GM23248 (cell line): ENCODE data around the gene PRDM1. TPM values are rescaled to one million over a fixed set of nuclear protein-coding genes. Genes with fewer than 3 reads are reported as not detected.

Experiments used
- DNase-seq: peaks from one replicate; pipeline ENCODE4 v3.0.0-alpha.2; 2015
- H2AFZ ChIP-seq: fragments of 200-600 bp; sonication (generic); 2 replicates; pipeline ENCODE4 v1.6.1; 2016; ENCODE audit warnings: antibody characterized with exemption
- H3F3A ChIP-seq: fragments of 200-600 bp; sonication (generic); 2 replicates; pipeline ENCODE4 v1.6.1; 2016; ENCODE audit warnings: mild to moderate bottlenecking, antibody characterized with exemption, mixed run types; ENCODE audit not compliant: insufficient read depth
- H3K27ac ChIP-seq: fragments of 200-600 bp; sonication (generic); 2 replicates; pipeline ENCODE4 v1.5.1; 2016; ENCODE audit warnings: mild to moderate bottlenecking
- H3K27me3 ChIP-seq: fragments of 200-600 bp; sonication (generic); replicated peaks from 2 replicates; pipeline ENCODE4 v1.6.1; 2016; ENCODE audit warnings: mild to moderate bottlenecking; ENCODE audit not compliant: insufficient read depth
- H3K36me3 ChIP-seq: fragments of 200-600 bp; sonication (generic); 2 replicates; pipeline ENCODE4 v1.6.1; 2016; ENCODE audit warnings: low read depth, mild to moderate bottlenecking
- H3K4me1 ChIP-seq: fragments of 200-600 bp; sonication (generic); 2 replicates; pipeline ENCODE4 v1.6.1; 2016; ENCODE audit warnings: mild to moderate bottlenecking; ENCODE audit not compliant: insufficient read depth
- H3K4me2 ChIP-seq: fragments of 200-600 bp; sonication (generic); one replicate; pipeline ENCODE4 v1.6.1; 2016; ENCODE audit warnings: mild to moderate bottlenecking; ENCODE audit not compliant: unreplicated experiment
- H3K4me3 ChIP-seq: fragments of 200-600 bp; sonication (generic); 2 replicates; pipeline ENCODE4 v1.5.1; 2016; ENCODE audit warnings: mild to moderate bottlenecking
- H3K79me2 ChIP-seq: fragments of 200-600 bp; sonication (generic); 2 replicates; pipeline ENCODE4 v1.6.1; 2016; ENCODE audit warnings: mild to moderate bottlenecking; ENCODE audit not compliant: insufficient read depth
- H3K9ac ChIP-seq: fragments of 200-600 bp; sonication (generic); 2 replicates; pipeline ENCODE4 v1.6.1; 2016; ENCODE audit warnings: mild to moderate bottlenecking
- H3K9me2 ChIP-seq: fragments of 200-600 bp; sonication (generic); 2 replicates; pipeline ENCODE4 v1.6.1; 2016; ENCODE audit warnings: mixed run types, mild to moderate bottlenecking, moderate library complexity; ENCODE audit not compliant: insufficient read depth
- H3K9me3 ChIP-seq: fragments of 200-600 bp; sonication (generic); one replicate; pipeline ENCODE4 v1.6.1; 2017; ENCODE audit warnings: low read depth
- H4K20me1 ChIP-seq: fragments of 200-600 bp; sonication (generic); 2 replicates; pipeline ENCODE4 v1.6.0; 2016; ENCODE audit not compliant: insufficient read depth
- EZH2 ChIP-seq: fragments of 200-600 bp; sonication (generic); IDR thresholded peaks from 2 replicates; pipeline ENCODE4 v1.6.1; 2018; ENCODE audit warnings: antibody characterized with exemption, mild to moderate bottlenecking; ENCODE audit not compliant: insufficient read depth, poor library complexity, severe bottlenecking
- EZH2phosphoT487 ChIP-seq: fragments of 200-600 bp; sonication (generic); IDR thresholded peaks from 2 replicates; pipeline ENCODE4 v1.6.1; 2018; ENCODE audit warnings: antibody characterized with exemption, moderate library complexity, mild to moderate bottlenecking, low read depth; ENCODE audit not compliant: insufficient read depth
- WGBS, 2 experiments: methylation state at CpG; one replicate each; pipeline ENCODE4 v1.1.6; 2015 to 2017; ENCODE audit warnings: low lambda C conversion rate in 2 of 2, low coverage in 1 of 2; ENCODE audit errors: missing lambda C conversion rate in 2 of 2; 5-methylcytosine and 5-hydroxymethylcytosine counted together
- in situ Hi-C: fragments of 300-500 bp; cut with MboI; formaldehyde crosslinking; loops from 2 replicates; pipeline ENCODE4 v1.15.0; 2020
- polyA plus RNA-seq: library from polyadenylated mRNA; unstranded; fragments of >200 nt; fragmentation: Nextera tagmentation; extraction: Ambion mirVana; gene quantifications from 2 replicates; pipeline ENCODE4 v1.2.1, GENCODE V29; 2016
- total RNA-seq: library from RNA; depleted of rRNA; stranded (reverse); fragments of >200 nt; shearing (Covaris generic); gene quantifications from 2 replicates; pipeline ENCODE4 v1.2.3, GENCODE V29; 2014

Gene PRDM1
- total and polyA plus RNA-seq, 2 experiments from 2014 or later: 2.7 to 3.9 TPM

GRCh38 chr6:106105493-106105892 lies 19.4 kb downstream of the PRDM1 start:
- no peak for TF ChIP-seq EZH2
- no peak for TF ChIP-seq EZH2phosphoT487
- Histone ChIP-seq H3K79me2 (peaks cover 25% of the 10 kb centered on the region), H3K36me3 (peaks cover 41% of the 10 kb centered on the region), H3K9ac (no peak overlapping the region), H4K20me1 (no peaks in the 10 kb centered on the region), H3K27me3 (no peaks in the 10 kb centered on the region), H2AFZ (no peak overlapping the region), H3K4me1 (no peaks in the 10 kb centered on the region), H3K9me2 (no peaks in the 10 kb centered on the region), H3K27ac (no peak overlapping the region), H3K9me3 (no peaks in the 10 kb centered on the region), H3K4me3 (no peak overlapping the region), H3F3A (peaks cover 25% of the 10 kb centered on the region; the same call in 1 of the 2 replicates), H3K4me2 (no peak overlapping the region)
- in situ Hi-C loops: no loop called here
- 97 to 98% methylated on average over 21 to 22 of the region's 22 CpGs for WGBS, 2 experiments
- DNase-seq: no peak

- Histone ChIP-seq H3K36me3 (peaks cover 32% of the 10 kb centered on the region; the same call in 1 of the 2 replicates), H3K4me1 (no peaks in the 10 kb centered on the region; the same call in 1 of the 2 replicates), H3K4me3 (no peak overlapping the region), H3K79me2 (peaks cover 15% of the 10 kb centered on the region), H3F3A (peaks cover 35% of the 10 kb centered on the region), H3K27me3 (no peaks in the 10 kb centered on the region), H3K9me2 (no peaks in the 10 kb centered on the region), H2AFZ (no peak overlapping the region), H4K20me1 (no peaks in the 10 kb centered on the region), H3K27ac (no peak overlapping the region), H3K9ac (no peak overlapping the region), H3K9me3 (no peaks in the 10 kb centered on the region), H3K4me2 (no peak overlapping the region)
- no peak for TF ChIP-seq EZH2phosphoT487
- TF ChIP-seq EZH2: no peak
- WGBS, 2 experiments: 93 to 94% methylated on average over 12 of the region's 12 CpGs
- no peak for DNase-seq
- in situ Hi-C loops: no loop called here
Measured at GRCh38 chr6:106106276-106107042, 20.3 kb downstream of the PRDM1 start.

- H2AFZ ChIP-seq: no peak overlapping the region
- H3K9me2 ChIP-seq: no peaks in the 10 kb centered on the region
- no peaks in the 10 kb centered on the region for H3K27me3 ChIP-seq
- H4K20me1 ChIP-seq: no peaks in the 10 kb centered on the region
- in situ Hi-C loops: no loop called here
- TF ChIP-seq EZH2 (no peak), EZH2phosphoT487 (no peak)
- peaks cover 31% of the 10 kb centered on the region; the same call in 1 of the 2 replicates for H3K36me3 ChIP-seq
- no peak for DNase-seq
- no peak overlapping the region for H3K27ac ChIP-seq
- no peaks in the 10 kb centered on the region; the same call in 1 of the 2 replicates for H3K4me1 ChIP-seq
- H3F3A ChIP-seq: peaks cover 41% of the 10 kb centered on the region
- no peak overlapping the region for H3K4me2 ChIP-seq
- H3K9me3 ChIP-seq: no peaks in the 10 kb centered on the region
- 96 to 99% methylated on average over 13 to 14 of the region's 14 CpGs for WGBS, 2 experiments
- peaks cover 9% of the 10 kb centered on the region for H3K79me2 ChIP-seq
- H3K4me3 ChIP-seq: no peak overlapping the region
- H3K9ac ChIP-seq: no peak overlapping the region
Measured at GRCh38 chr6:106107043-106107613, 21.0 kb downstream of the PRDM1 start.

- no peaks in the 10 kb centered on the region for H3K9me2 ChIP-seq
- TF ChIP-seq EZH2phosphoT487 (no peak), EZH2 (no peak)
- H3K4me2 ChIP-seq: no peak overlapping the region
- no peaks in the 10 kb centered on the region for H4K20me1 ChIP-seq
- H3K27me3 ChIP-seq: no peaks in the 10 kb centered on the region
- no peak overlapping the region for H3K27ac ChIP-seq
- H2AFZ ChIP-seq: no peak overlapping the region
- H3K4me1 ChIP-seq: no peaks in the 10 kb centered on the region; the same call in 1 of the 2 replicates
- DNase-seq: no peak
- H3K9ac ChIP-seq: no peak overlapping the region
- peaks cover 4% of the 10 kb centered on the region; the same call in 1 of the 2 replicates for H3K79me2 ChIP-seq
- WGBS, 2 experiments: 97% methylated on average over 6 of the region's 6 CpGs
- H3K36me3 ChIP-seq: peaks cover 31% of the 10 kb centered on the region; the same call in 1 of the 2 replicates
- no peak overlapping the region for H3K4me3 ChIP-seq
- in situ Hi-C loops: no loop called here
- H3F3A ChIP-seq: peaks cover 46% of the 10 kb centered on the region
- no peaks in the 10 kb centered on the region for H3K9me3 ChIP-seq
Measured at GRCh38 chr6:106108129-106108528, 22.0 kb downstream of the PRDM1 start.
